PFSK-1 (cell line): Measurements from ENCODE around the gene MRPL38.

ENCODE experiments used
- FOXP2 ChIP-seq: optimal IDR thresholded peaks from 2 replicates; pipeline ENCODE3; 2011; ENCODE audit warnings: borderline replicate concordance, control low read depth, inconsistent platforms; ENCODE audit not compliant: insufficient read depth; ENCODE audit errors: extremely low read length, extremely low read depth
- POLR2AphosphoS5 ChIP-seq: IDR thresholded peaks from 2 replicates; pipeline ENCODE4 v1.6.1; 2012; ENCODE audit warnings: low read depth, mild to moderate bottlenecking, control low read depth, low read length, moderate library complexity
- REST ChIP-seq, 2 experiments: IDR thresholded peaks; 2 replicates each; pipeline versions ENCODE4 v1.6.1 to v1.8.0; 2011 to 2012; ENCODE audit warnings: low read depth in 2 of 2, low read length in 2 of 2, control low read depth in 1 of 2, inconsistent platforms in 1 of 2, mild to moderate bottlenecking in 1 of 2, moderate library complexity in 1 of 2; ENCODE audit not compliant: insufficient read depth in 1 of 2
- SIN3A ChIP-seq: IDR thresholded peaks from 2 replicates; pipeline ENCODE4 v1.6.1; 2012; ENCODE audit warnings: mild to moderate bottlenecking, low read length, moderate library complexity, borderline replicate concordance; ENCODE audit not compliant: insufficient read depth
- TAF1 ChIP-seq: IDR thresholded peaks from 2 replicates; pipeline ENCODE4 v1.6.1; 2012; ENCODE audit warnings: low read length, control low read depth, borderline replicate concordance; ENCODE audit not compliant: insufficient read depth

MRPL38 gene

DNA sequence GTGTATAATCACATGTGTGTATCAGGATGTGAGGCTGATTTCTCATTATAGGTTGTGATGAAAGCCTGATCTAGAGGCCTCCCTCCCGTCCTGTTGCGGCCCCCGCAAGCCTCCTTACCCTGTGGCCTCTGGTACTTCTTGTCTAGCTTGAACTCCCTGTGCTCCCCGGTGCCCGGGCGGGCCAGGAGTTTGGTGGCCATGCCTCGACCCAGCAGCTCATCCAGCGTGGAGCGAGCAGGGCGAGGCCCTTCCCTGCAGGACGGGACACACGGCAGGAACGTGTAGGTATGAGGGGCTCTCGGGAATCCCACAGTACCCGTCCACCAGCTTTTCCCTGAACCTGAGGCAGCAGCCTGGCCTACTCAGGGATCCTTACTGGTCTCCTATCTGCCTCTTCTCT, 21.2 kb upstream of the MRPL38 start:
- TF ChIP-seq FOXP2 (no peak), POLR2AphosphoS5 (no peak), REST (IDR thresholded peaks at IDR 0.05; ENCODE audit: insufficient read depth in 1 of 2, low read depth in 2 of 2, low read length in 2 of 2) (no peak), TAF1 (no peak), SIN3A (no peak)

DNA sequence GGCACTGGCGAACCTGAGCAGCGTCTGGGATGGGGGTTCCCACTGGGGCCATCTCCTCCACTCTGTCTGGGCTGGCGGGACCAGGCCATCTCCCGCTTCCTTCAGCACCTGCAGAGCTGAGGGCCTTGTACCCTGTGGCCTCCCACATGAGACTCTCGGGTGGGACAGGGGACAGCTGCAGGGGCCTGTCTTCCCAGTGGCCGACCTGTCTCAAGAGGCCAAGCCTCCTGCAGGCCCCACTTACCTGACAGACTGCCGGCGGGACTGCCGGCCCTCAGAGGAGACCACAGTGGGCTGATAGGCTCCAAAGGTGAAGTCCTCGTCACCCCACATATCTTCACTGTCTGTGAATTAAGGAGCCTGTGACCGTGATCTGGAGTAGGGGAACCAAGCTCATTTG, 20.4 kb upstream of the MRPL38 start:
- TF ChIP-seq FOXP2 = no peak
- no peak for TF ChIP-seq TAF1
- no peak for TF ChIP-seq POLR2AphosphoS5
- TF ChIP-seq REST (IDR thresholded peaks at IDR 0.05; ENCODE audit: insufficient read depth in 1 of 2, low read depth in 2 of 2, low read length in 2 of 2) = no peak
- no peak for TF ChIP-seq SIN3A

- TF ChIP-seq TAF1 (no peak), POLR2AphosphoS5 (no peak), REST (IDR thresholded peaks at IDR 0.05; ENCODE audit: insufficient read depth in 1 of 2, low read depth in 2 of 2, low read length in 2 of 2) (no peak), FOXP2 (no peak), SIN3A (no peak)
Observed at GRCh38 chr17:75922963-75923874, 18.5 kb upstream of the MRPL38 start.

DNA sequence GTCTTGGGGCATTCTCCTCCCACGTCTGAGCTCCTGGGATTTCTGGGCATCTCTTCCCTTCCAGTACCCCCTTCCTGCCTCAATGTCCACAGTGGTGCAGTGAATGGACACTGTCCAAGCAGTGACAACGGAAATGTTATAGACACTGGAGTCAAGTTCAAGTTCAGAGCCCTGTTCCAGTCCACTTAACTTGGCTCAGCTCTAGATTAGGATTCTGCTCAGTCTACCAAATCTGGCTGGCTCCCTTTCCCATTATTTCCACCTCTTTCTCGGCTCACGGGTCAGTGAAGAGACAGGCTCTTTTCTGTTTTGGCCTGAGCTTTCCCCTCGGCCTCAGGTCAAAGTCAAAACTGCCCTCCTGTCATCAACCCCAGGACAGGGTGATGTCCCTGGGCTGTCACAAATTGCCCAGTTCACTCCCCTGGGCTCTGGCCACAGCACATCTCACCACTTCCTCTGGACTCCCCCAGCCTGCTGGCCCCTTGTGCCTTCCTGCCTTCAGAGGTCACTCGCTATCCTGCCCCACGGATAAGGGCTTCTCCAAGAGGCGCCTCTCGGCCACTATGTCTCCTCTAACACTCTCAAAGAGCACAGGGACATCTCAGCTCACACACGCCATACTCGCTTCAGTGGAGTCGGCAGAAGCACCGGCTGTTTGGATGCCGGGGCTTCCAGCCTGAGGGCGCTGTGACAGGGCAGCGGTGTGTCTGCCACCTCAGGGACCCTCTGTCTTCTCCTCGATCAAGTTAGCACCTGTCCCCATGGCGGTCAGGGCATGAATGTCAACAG, 17.7 kb upstream of the MRPL38 start:
- TF ChIP-seq REST (IDR thresholded peaks at IDR 0.05; ENCODE audit: insufficient read depth in 1 of 2, low read depth in 2 of 2, low read length in 2 of 2) = no peak
- TF ChIP-seq SIN3A = no peak
- no peak for TF ChIP-seq POLR2AphosphoS5
- TF ChIP-seq FOXP2 = no peak
- TF ChIP-seq TAF1 = no peak
